ENCODE measurements around the gene SLC34A3. TPM values are rescaled to one million over a fixed set of nuclear protein-coding genes. Genes with fewer than 3 reads are reported as not detected.

Gene SLC34A3
- total RNA-seq, 1 donor from 2014 or later = not detected

- ATAC-seq (ENCODE audit: low read depth) (no peak), DNase-seq (no peak)
- Mint-ChIP-seq H3K4me1 (peaks cover 47% of the 10 kb centered on the region), H3K36me3 (ENCODE audit: low read depth) (peaks cover 7% of the 10 kb centered on the region), H3K27ac (peak overlapping the region; percentile 75), H3K4me3 (peak overlapping the region; percentile 11), H3K27me3 (no peaks in the 10 kb centered on the region), H3K9me3 (no peaks in the 10 kb centered on the region)
- POLR2A ChIA-PET = interaction anchor here (0.8 to 2.7 kb wide), 5 partner anchors 21 to 187 kb away, joined by 3 to 32 read pairs (median 9); partner anchors contain the start of genes NELFB and TUBB4B
- CTCF ChIA-PET = no interaction called here
- intact Hi-C loops (cut with micrococcal nuclease) = loop anchor here (2.0 to 5.0 kb wide), 2 partner anchors 35 to 149 kb away; partner anchors contain the start of gene TUBB4B
- no peak for TF ChIP-seq CTCF (IDR thresholded peaks at IDR 0.05)
Measured at GRCh38 chr9:137275588-137276472, 45.1 kb downstream of the SLC34A3 start.

GRCh38 chr9:137276473-137277328 is 46.0 kb downstream of the SLC34A3 start:
- H3K27me3 Mint-ChIP-seq = no peaks in the 10 kb centered on the region
- intact Hi-C loops (cut with micrococcal nuclease) = loop anchor here (2.0 to 5.0 kb wide), 2 partner anchors 36 to 149 kb away; partner anchors contain the start of gene TUBB4B
- DNase-seq (no peak), ATAC-seq (ENCODE audit: low read depth) (peak; percentile 25)
- peaks cover 4% of the 10 kb centered on the region for H3K36me3 Mint-ChIP-seq (ENCODE audit: low read depth)
- H3K4me3 Mint-ChIP-seq = peak overlapping the region; percentile 85
- ChIA-PET CTCF (interaction anchor here (0.7 to 0.8 kb wide), 2 partner anchors 26 to 169 kb away, joined by 3 read pairs; partner anchors contain the start of gene NRARP), POLR2A (interaction anchor here (0.8 to 2.7 kb wide), 16 partner anchors 8 to 342 kb away, joined by 3 to 32 read pairs (median 5); partner anchors contain the start of genes EHMT1, NELFB, NRARP and SSNA1)
- H3K27ac Mint-ChIP-seq = peak overlapping the region; percentile 93
- peaks cover 40% of the 10 kb centered on the region for H3K4me1 Mint-ChIP-seq
- no peak for TF ChIP-seq CTCF (IDR thresholded peaks at IDR 0.05)
- H3K9me3 Mint-ChIP-seq = no peaks in the 10 kb centered on the region

GRCh38 chr9:137277329-137278041 is 46.8 kb downstream of the SLC34A3 start, which contains the start of gene TOR4A:
Gene TOR4A (plus strand): TSS chr9:137277726. CDS start chr9:137278690, 964 bp downstream.
- Mint-ChIP-seq H3K4me3 (peak within 1 kb of the TSS; percentile 85), H3K27me3 (no peaks in the 10 kb centered on the region), H3K36me3 (ENCODE audit: low read depth) (peaks cover 5% of the 10 kb centered on the region), H3K27ac (peak within 1 kb of the TSS; percentile 93), H3K9me3 (no peaks in the 10 kb centered on the region), H3K4me1 (peaks cover 47% of the 10 kb centered on the region)
- CTCF ChIA-PET = interaction anchor here (0.7 to 0.8 kb wide), 2 partner anchors 25 to 168 kb away, joined by 3 read pairs; partner anchors contain the start of gene NRARP
- intact Hi-C loops (cut with micrococcal nuclease) = loop anchor here (2.0 to 5.0 kb wide), 2 partner anchors 37 to 150 kb away; partner anchors contain the start of gene TUBB4B
- peak; percentile 70 for ATAC-seq (ENCODE audit: low read depth)
- POLR2A ChIA-PET = interaction anchor here (0.6 to 2.7 kb wide), 19 partner anchors 9 to 550 kb away, joined by 3 to 32 read pairs (median 5); partner anchors contain the start of genes EHMT1, NELFB, NRARP and SSNA1
- no peak for TF ChIP-seq CTCF (IDR thresholded peaks at IDR 0.05)
- DNase-seq = peak; percentile 61

GRCh38 chr9:137278061-137278701 is 47.5 kb downstream of the SLC34A3 start:
- intact Hi-C loops (cut with micrococcal nuclease) = loop anchor here (5.0 kb wide), 1 partner anchor 151 kb away; no protein-coding TSS in a partner anchor
- H3K27me3 Mint-ChIP-seq = no peaks in the 10 kb centered on the region
- peak overlapping the region; percentile 93 for H3K27ac Mint-ChIP-seq
- H3K36me3 Mint-ChIP-seq (ENCODE audit: low read depth) = peaks cover 6% of the 10 kb centered on the region
- DNase-seq (no peak), ATAC-seq (ENCODE audit: low read depth) (peak; percentile 23)
- H3K4me3 Mint-ChIP-seq = peak overlapping the region; percentile 85
- ChIA-PET POLR2A (interaction anchor here (0.6 to 2.7 kb wide), 16 partner anchors 8 to 551 kb away, joined by 3 to 32 read pairs (median 5); partner anchors contain the start of genes EHMT1, NELFB, NRARP and TUBB4B), CTCF (no interaction called here)
- no peak for TF ChIP-seq CTCF (IDR thresholded peaks at IDR 0.05)
- peaks cover 54% of the 10 kb centered on the region for H3K4me1 Mint-ChIP-seq
- no peaks in the 10 kb centered on the region for H3K9me3 Mint-ChIP-seq

All from activated B cell treated with CpG ODN at 0.5 μM for 24 hours (primary cell).